MV-4-11 (cell line): ENCODE results near the gene BAZ1B.
"Not testable (repeated sequence)": the region's sequence is repeated elsewhere in the genome, so short reads cannot be mapped to it uniquely, and the experiment has no call there.

ENCODE experiments used
- DNase-seq: peaks from one replicate; lab custom pipeline; 2025; lab: John Stamatoyannopoulos, UW

The BAZ1B gene

DNA sequence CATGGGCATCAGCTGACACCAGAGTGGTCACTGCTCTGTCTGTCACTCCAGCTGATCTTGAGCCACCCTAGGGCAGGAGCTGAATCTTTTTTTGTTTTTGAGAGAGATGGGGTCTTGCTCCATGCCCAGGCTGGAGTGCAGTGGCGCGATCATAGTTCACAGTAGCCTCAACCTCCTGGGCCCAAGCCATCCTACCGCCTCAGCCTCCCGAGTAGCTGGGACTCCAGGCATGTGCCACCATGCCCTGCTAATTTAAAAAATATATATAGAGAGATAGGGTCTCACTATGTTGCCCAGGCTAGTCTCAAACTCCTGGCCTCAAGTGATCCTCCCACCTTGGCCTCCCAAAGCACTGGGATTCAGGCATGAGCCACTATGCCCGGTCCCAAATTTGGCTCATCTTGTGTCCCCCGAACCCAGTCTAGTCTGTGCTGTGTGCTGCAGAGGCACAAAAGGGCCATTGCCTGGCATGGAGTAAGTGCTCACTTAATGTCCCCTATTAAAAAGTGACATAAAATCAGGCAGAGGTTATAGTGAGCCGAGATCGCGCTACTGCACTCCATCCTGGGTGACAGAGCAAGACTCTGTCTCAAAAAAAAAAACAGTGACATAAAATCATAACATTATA, 96.6 kb downstream of the BAZ1B start:
- no peak for DNase-seq

GRCh38 chr7:73424489-73424885, 97.6 kb downstream of the BAZ1B start:
- DNase-seq: no peak

GRCh38 chr7:73423519-73424488, 98.3 kb downstream of the BAZ1B start:
- DNase-seq: no peak

DNA sequence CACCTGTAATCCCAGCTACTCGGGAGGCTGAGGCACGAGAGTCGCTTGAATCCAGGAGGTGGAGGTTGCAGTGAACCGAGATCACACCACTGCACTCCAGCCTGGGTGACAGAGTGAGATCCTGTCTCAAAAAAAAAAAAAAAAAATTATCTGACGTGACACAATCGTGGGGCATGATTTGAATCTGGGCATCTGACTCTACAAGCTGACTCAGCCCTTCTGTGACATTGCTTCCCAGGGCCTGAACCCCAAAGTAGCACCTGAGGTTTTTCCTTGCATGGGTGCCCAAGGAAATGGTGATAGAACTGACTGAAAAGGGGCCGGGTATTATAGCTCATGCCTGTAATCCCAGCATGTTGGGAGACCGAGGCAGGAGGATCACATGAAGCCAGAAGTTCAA, 101.5 kb downstream of the BAZ1B start:
- DNase-seq: not testable (repeated sequence)

- not testable (repeated sequence) for DNase-seq
These were observed 102.1 kb downstream of the BAZ1B start for GRCh38 chr7:73420016-73420415.

GRCh38 chr7:73418113-73418703, 103.9 kb downstream of the BAZ1B start:
- no peak for DNase-seq

DNA sequence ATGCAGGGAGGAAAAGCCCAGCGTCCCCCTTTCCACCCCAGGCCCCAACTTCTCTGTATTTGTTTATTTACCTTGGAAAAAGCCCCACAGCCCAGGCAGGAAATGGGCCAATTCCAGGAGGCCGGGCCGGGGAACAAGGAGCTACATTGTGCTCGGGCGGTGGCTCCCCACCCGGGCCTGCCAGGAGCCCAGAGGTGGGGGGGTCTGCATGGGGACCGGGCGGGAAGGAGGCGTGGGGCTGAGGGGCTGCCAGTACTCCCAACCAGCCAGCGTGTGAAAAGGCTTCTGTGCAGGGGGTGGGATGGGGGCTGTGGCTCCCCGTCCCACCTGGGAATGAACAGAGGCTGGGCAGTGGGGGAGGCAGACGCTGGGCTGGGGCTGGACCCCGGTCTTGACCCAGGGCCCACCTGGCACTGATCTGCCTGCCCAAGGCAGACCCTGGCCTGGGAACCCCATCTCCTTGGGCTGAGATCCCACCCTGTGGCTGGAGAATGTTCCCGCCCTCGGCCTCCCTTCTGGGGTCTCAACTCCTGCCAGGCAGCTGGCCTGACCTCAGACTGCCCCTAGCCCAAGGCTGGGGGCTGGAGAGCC, 111.5 kb downstream of the BAZ1B start:
- not testable (repeated sequence) for DNase-seq

DNA sequence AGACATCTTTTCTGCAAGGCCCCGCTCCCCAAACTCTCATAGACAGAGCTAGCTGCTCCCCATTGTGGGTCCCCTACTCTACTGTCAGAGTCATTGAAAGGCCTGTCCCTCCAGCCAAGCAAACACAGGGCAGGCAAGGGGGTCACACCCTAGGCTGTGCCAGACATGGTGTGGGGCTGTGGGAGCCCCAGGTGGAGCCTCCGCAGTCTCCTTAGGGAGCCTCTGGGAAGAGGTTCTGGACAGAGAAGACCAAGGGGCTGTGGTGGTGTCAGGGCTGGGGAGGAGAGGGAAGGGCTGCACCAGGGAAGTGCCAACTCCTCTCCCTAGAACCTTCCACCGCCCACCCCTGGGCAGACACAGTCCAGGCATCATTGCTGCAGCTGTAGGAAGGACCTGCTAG, 117.2 kb downstream of the BAZ1B start:
- DNase-seq: not testable (repeated sequence)

GRCh38 chr7:73399185-73400050, 122.7 kb downstream of the BAZ1B start:
- DNase-seq: not testable (repeated sequence)

DNA sequence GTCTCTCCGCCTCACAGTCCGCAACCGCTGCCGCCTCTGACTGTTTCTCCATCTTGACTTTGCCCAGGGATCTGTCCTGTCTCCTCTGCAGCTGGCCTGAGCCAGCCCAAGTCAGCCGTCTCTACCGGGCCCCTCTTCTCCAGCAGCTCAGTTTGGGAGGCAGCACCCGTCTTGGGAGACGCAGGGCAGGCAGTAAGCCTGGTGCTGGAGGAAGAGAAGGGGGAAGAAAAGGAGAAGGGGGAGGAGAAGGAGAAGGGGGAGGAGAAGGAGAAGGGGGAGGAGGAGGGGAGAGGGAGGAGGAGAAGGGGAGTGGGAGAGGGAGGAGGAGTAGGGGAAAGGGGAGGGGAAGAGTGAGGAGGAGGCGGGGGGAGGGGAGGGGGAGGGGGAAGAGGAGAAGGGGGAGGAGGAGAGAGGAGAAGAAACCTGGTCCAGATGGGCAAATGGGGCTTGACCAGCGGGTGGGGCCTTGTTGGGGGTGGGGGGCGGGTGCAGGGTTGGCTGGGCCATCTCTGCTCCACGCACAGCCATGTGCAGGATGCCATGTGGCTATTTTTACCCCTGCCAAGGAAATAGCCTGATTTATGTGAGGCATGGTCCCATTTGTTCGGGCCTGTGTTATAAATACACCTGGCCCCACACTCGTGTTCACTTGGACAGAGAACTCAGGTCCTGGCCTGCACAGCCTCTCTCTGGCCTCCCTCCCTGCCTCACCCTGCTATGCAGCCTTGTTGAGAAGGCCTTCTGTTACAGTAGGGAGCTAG, 124.4 kb downstream of the BAZ1B start:
- DNase-seq: no peak

- no peak for DNase-seq
These were observed 126.3 kb downstream of the BAZ1B start for GRCh38 chr7:73395538-73396503.

DNA sequence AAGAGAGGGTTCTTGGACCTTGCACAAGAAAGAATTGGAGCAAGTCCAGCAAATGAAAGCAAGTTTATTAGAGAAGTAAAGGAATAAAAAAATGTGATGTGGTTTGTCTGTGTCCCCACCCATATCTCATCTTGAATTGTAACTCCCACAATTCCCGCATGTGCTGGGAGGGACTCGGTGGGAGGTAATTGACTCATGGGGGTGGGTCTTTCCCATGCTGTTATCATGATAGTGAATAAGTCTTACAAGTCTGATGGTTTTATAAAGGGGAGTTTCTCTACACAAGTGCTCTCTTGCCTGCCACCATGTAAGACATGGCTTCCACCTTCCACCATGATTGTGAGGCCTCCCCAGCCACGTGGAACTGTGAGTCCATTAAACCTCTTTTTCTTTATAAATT, 127.7 kb downstream of the BAZ1B start:
- no peak for DNase-seq

- DNase-seq: no peak
These were observed 130.7 kb downstream of the BAZ1B start for GRCh38 chr7:73391396-73391795.
